Smooth muscle cell (in vitro differentiated cells): Measurements from ENCODE around the gene CDSN. TPM values are rescaled to one million over a fixed set of nuclear protein-coding genes. Genes with fewer than 3 reads are reported as not detected.

ENCODE experiments used
- DNase-seq: peaks from one replicate; lab custom pipeline; 2025; ENCODE audit not compliant: unreplicated experiment; lab: John Stamatoyannopoulos, UW
- H2AFZ ChIP-seq: fragments of 200-600 bp; sonication (generic); 2 replicates; pipeline ENCODE4 v1.6.0; 2016; ENCODE audit warnings: antibody characterized with exemption, low read depth, mild to moderate bottlenecking
- H3F3A ChIP-seq: fragments of 200-600 bp; sonication (generic); 2 replicates; pipeline ENCODE4 v1.6.0; 2017; ENCODE audit warnings: antibody characterized with exemption, low read depth
- H3K27ac ChIP-seq: fragments of 200-600 bp; sonication (generic); 2 replicates; pipeline ENCODE4 v1.5.1; 2016; ENCODE audit warnings: low read depth, mild to moderate bottlenecking
- H3K27me3 ChIP-seq: fragments of 200-600 bp; sonication (generic); 2 replicates; pipeline ENCODE4 v1.6.1; 2016; ENCODE audit warnings: low read depth, mild to moderate bottlenecking
- H3K36me3 ChIP-seq: fragments of 200-600 bp; sonication (generic); 2 replicates; pipeline ENCODE4 v1.5.1; 2016; ENCODE audit warnings: low read depth
- H3K4me1 ChIP-seq: fragments of 200-600 bp; sonication (generic); 2 replicates; pipeline ENCODE4 v1.5.1; 2016; ENCODE audit warnings: low read depth
- H3K4me2 ChIP-seq: fragments of 200-600 bp; sonication (generic); 2 replicates; pipeline ENCODE4 v1.6.0; 2016; ENCODE audit warnings: mild to moderate bottlenecking
- H3K4me3 ChIP-seq: fragments of 200-600 bp; sonication (generic); 2 replicates; pipeline ENCODE4 v1.5.1; 2016; ENCODE audit warnings: mild to moderate bottlenecking
- H3K79me2 ChIP-seq: fragments of 200-600 bp; sonication (generic); 2 replicates; pipeline ENCODE4 v1.6.0; 2016; ENCODE audit warnings: low read depth, mild to moderate bottlenecking
- H3K9ac ChIP-seq: fragments of 200-600 bp; sonication (generic); 2 replicates; pipeline ENCODE4 v1.6.0; 2016; ENCODE audit warnings: low read depth
- H3K9me3 ChIP-seq: fragments of 200-600 bp; sonication (generic); replicated peaks from 2 replicates; pipeline ENCODE4 v1.5.1; 2016; ENCODE audit warnings: low read depth
- H4K20me1 ChIP-seq: fragments of 200-600 bp; sonication (generic); 2 replicates; pipeline ENCODE4 v1.6.0; 2016; ENCODE audit warnings: low read depth
- CTCF ChIP-seq: fragments of 200-600 bp; sonication (generic); IDR thresholded peaks from 2 replicates; pipeline ENCODE4 v1.5.1; 2017; ENCODE audit warnings: borderline replicate concordance, mild to moderate bottlenecking, antibody characterized with exemption; ENCODE audit not compliant: insufficient read depth, poor library complexity, severe bottlenecking
- WGBS: methylation state at CpG from one replicate; pipeline ENCODE4 v1.1.7; 2016; ENCODE audit warnings: low lambda C conversion rate; 5-methylcytosine and 5-hydroxymethylcytosine counted together
- polyA plus RNA-seq: library from polyadenylated mRNA; unstranded; fragments of >200 nt; fragmentation: Nextera tagmentation; extraction: Ambion mirVana; gene quantifications from 2 replicates; pipeline ENCODE4 v1.2.1, GENCODE V29; 2016
- total RNA-seq: library from RNA; depleted of rRNA; stranded (reverse); fragments of >200 nt; gene quantifications from 2 replicates; pipeline ENCODE4 v1.2.3, GENCODE V29; 2014

The CDSN gene
- total and polyA plus RNA-seq, 2 experiments from 2014 or later: 1.2 to 11.6 TPM

- H3K9ac ChIP-seq: no peak overlapping the region
- H3K27ac ChIP-seq: no peak overlapping the region
- no peaks in the 10 kb centered on the region for H3K36me3 ChIP-seq
- TF ChIP-seq CTCF: no peak
- no peak overlapping the region for H2AFZ ChIP-seq
- H3K4me1 ChIP-seq: peaks cover 12% of the 10 kb centered on the region
- H3K4me3 ChIP-seq: no peak overlapping the region
- WGBS: 99% methylated on average over 7 of the region's 7 CpGs
- no peak for DNase-seq
- H3K4me2 ChIP-seq: no peak overlapping the region
- no peaks in the 10 kb centered on the region for H3K27me3 ChIP-seq
- H3K9me3 ChIP-seq: no peaks in the 10 kb centered on the region
- H3F3A ChIP-seq: peaks cover 7% of the 10 kb centered on the region
- H3K79me2 ChIP-seq: no peaks in the 10 kb centered on the region
- no peaks in the 10 kb centered on the region for H4K20me1 ChIP-seq
These were observed 2.1 kb downstream of the CDSN start for GRCh38 chr6:31118178-31118577.

- WGBS: 92% methylated on average over 19 of the region's 19 CpGs
- H3K4me2 ChIP-seq: no peak overlapping the region
- TF ChIP-seq CTCF: no peak
- H2AFZ ChIP-seq: no peak overlapping the region
- DNase-seq: no peak
- H3K9me3 ChIP-seq: no peaks in the 10 kb centered on the region
- H3F3A ChIP-seq: peaks cover 8% of the 10 kb centered on the region
- no peaks in the 10 kb centered on the region for H3K79me2 ChIP-seq
- H3K4me1 ChIP-seq: peaks cover 12% of the 10 kb centered on the region
- H3K36me3 ChIP-seq: no peaks in the 10 kb centered on the region
- H3K27me3 ChIP-seq: no peaks in the 10 kb centered on the region
- no peak overlapping the region for H3K27ac ChIP-seq
- no peaks in the 10 kb centered on the region for H4K20me1 ChIP-seq
- no peak overlapping the region for H3K4me3 ChIP-seq
- no peak overlapping the region for H3K9ac ChIP-seq
These were observed 3.4 kb downstream of the CDSN start for GRCh38 chr6:31116661-31117385.

- Histone ChIP-seq H3K79me2 (no peaks in the 10 kb centered on the region), H3K4me3 (no peak overlapping the region), H3F3A (peaks cover 8% of the 10 kb centered on the region), H3K4me1 (peaks cover 14% of the 10 kb centered on the region), H3K4me2 (no peak overlapping the region), H3K36me3 (no peaks in the 10 kb centered on the region), H3K27me3 (no peaks in the 10 kb centered on the region), H3K27ac (no peak overlapping the region), H4K20me1 (no peaks in the 10 kb centered on the region), H2AFZ (no peak overlapping the region), H3K9me3 (no peaks in the 10 kb centered on the region), H3K9ac (no peak overlapping the region)
- DNase-seq: no peak
- TF ChIP-seq CTCF: no peak
- WGBS: 98% methylated on average over 12 of the region's 12 CpGs
These were observed 4.2 kb downstream of the CDSN start for GRCh38 chr6:31115941-31116560.
